NCI-H2196 treated with DMSO at 0.1 percent for 48 hours (cell line): ENCODE measurements around the gene HOXA4.
A peak's percentile ranks its signal among the peaks of the same experiment; 100 is the strongest.

ENCODE experiments used
- DNase-seq: peaks from one replicate; lab custom pipeline; 2025; ENCODE audit not compliant: unreplicated experiment; lab: John Stamatoyannopoulos, UW

The HOXA4 gene

DNA sequence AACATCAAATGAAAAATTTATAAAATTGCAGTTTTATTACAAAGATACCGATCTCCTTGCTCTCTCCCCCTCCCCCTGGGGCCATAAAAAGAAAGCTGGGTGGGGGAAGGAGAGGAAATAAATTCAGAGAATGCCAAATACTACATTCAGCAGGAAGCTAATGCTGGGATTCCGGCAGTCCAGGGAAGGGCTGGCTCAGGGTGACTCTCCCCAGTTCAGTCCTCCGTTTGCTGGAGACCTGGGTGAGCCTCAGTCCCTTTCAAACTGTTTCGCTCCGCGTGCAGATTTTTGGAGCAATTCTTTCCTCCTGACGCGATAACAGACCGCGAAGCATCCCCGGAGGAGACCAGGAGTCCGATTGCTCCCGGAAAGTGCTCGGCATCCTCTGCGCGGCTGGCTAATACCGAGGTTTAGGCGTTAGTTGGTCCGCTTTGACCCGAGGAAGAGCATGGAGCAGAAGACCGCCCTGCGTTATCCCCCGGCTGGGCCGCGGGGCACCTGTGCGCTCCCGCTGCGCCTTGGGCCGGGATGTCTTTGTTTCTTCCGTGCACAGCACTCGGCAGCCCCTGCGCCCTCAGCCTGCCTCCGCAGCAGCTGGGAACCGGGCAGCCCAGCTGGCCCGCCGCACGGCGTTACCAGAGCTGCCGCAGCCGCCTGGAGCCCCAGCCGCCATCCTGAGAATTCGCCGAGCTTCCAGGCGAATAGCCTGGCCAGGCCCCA is 24.2 kb downstream of the HOXA4 start:
- no peak for DNase-seq

DNA sequence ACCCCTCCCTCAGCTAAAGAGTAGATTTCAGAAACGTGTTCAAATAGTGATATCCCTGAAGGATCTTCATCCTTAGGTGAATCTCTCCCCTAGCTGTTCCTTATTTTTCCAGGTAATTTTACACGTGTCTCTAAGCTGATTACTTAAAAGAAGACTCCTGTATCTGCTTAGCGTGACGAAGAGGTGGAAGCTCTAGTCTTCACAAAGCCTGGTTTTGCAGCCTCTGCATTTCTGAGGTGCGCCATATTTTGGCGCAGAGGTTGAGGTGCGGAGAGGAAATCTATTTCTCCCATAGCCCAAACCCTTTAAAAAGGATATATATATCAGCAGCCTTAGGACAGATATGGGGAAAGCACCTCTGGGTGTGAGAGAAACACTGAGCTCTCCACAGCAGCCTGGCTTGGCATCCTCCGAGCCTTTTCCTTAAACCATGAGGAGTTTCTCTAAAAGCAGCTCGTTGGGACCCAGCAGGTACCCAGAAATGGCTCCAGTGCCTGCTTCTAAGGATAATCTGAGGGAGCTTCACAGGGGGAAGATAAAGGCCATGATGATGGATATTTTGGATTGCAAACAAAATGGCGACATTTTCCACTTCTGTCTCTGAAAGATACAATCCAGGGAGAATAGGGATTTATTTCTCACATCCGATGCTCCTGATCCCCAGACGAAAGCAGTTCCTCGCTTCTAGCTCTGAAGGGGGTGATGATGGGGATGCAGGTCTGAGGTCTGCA is 25.1 kb downstream of the HOXA4 start:
- no peak for DNase-seq

DNA sequence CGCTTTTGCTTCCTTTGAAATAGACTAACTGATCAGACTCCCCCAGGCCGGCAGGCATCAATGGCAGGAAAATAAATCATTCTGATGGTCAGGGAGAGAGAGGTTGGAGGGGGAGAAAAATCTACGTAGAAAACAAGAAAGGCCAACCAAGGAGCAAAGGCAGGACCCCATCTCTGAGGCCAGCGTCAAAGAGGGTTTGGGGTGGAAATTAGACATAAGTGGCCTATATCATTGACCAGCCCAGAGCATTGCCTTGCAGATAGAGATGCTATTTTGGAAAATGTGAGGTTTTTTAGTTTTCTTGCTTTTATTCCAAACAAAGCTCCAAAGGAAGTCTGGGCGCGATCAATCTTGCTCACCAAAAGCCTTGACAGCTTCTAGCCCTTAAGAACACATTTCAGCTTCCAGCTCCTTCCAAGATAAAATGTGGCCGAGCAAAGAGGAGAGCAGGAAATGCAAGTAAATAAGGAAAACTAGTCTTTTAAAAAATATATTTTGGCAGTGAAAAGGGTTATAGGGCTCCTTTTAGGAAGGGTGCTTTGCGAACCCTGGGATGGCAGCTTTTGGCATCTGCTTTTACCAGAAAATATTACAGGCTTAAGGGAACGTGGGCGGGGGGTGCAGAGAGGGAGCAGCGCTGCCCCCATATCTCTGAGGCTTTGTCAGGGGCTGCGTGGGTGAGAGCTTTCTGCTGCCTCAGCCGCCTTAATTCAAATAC is 26.1 kb downstream of the HOXA4 start:
- DNase-seq = no peak

DNA sequence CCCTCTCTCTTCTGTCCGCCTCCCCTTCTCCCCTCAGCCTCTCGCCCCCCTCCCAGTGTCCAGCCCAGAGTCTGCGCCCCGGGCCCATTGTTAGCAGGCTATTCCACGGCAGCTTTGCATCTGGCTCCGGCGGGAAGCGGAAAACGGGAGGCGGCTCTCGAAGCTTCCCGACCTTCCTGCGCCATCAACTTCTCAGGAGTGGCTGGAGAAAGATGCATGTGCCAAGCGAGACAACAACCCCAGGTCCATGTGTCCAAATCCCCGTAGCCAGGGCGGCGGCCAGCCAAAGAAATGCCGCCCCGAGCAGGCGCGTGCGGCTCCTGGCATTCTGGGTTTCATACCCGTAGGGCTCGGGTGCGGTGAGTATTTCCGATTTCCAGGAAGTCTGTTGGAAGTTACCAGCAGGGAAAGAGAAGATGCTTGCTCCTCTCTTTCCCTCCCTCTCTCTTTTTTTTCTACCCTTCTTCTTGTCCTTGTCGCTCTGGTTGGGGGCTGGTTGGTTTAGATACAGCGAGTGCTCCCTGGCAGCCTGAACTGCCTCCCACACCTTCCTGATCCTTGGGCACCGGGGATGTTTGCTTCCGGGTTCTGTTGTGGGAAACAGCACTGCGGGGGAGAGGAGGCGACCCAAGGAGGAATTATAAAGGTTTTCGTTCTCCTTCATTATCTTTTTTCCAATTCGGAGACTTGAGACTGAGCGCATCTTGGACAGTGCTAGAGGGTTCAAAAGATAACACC is 26.9 kb downstream of the HOXA4 start:
- DNase-seq = no peak

DNA sequence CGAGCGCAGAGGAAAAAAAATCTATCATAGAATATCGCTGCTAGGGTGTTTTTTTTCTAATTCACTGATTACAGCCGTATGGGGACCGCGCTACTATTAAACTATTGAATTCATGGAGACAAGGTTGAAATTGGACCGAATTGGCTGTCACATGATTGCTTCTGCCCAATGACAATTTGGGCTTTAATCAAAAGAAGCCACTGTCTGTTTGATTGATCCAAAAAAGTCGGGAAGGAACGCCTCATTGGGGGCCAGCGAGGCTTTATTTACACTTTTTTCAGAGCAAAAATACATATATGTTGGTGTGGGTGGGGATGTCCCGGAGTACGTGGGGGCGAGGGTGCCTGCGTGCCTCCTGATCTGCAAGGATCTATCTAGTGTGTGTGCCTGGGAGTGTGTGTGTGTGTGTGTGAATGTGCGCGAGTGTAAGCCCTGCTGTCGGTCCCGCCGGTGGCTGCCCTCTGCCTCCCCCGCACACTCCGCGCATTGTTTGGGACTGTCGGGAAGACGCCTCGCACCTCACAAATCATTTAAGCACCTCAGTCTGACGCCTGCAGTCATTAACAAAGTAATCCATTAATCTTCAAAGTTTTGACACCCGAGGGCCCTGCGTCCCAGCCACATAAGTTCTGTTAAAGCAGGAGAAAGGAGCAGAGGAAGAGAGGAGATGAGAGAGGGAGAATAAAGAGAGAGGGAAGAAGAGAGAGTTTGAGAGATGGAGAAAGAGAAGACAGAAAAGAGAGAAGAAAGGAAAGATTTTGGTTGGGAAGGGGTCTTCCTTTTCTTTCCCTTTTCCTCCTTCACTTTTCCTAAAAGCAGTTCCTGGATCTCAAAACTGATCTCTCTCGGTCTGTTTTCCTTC is 27.7 kb downstream of the HOXA4 start, which contains the start of gene HOXA2:
Gene HOXA2 (minus strand): TSS at position 103 of the 862 bp plus-strand sequence. CDS start 183 bp downstream, outside the sequence.
- no peak for DNase-seq

DNA sequence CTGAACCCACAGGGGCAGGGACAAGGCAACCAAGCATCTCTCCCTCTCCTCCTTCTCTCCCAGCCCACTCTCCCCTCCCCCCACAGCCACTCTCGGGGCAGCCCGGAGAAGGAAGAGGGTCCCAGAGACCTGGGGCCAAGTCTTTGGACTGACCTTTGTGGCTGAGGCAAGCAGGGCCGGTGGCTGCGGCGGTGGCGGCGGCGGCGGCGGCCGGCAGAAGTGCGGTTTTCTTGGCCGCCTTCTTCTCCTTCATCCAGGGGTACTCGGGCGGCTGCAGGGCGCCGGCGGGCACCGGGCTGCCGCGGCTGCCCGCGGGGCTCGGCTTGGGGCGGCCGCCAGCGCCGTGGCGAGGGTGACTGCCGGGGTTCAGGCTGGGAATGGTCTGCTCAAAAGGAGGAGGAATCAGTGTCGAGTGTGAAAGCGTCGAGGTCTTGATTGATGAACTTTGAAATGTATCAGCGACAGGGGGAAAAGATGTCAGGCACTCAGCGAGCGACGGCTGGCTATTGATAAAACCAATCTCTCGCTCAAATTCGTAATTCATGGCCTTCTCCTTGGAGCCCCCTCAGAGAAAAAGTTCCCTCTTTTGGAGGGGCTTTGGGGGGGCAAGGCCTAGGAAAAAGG is 28.5 kb downstream of the HOXA4 start:
- DNase-seq = no peak

DNA sequence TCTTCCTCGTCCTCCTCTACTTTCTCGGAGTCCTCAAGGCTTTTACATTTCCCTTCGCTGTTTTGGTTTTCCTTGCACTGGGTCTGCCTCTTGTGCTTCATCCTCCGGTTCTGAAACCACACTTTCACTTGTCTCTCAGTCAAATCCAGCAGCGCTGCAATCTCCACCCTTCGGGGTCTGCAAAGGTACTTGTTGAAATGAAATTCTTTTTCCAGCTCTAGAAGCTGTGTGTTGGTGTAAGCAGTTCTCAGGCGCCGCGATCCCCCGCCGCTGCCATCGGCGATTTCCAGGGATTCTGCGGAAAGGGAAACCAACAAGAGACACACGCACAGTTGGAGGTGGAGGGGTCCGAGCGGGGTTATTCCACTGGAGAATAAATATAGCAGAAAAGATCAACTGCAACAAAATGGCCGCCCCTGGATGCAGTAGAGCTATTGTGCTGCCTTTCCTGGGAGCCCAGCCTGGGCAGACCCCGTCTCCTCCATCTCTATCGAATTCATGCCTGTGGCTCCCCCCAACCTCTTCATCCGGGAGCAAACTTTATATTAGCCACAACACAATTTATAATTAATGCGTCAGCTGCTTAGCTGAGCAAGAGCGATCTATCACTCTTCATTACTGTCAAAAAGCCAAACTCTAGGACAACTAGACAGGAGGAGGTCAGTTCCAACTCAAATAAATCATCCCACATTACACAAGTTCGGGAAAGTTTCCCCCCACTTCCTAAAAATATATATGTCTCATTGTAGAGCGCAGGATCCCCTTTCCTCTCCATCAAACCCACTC is 29.2 kb downstream of the HOXA4 start:
- DNase-seq = no peak

DNA sequence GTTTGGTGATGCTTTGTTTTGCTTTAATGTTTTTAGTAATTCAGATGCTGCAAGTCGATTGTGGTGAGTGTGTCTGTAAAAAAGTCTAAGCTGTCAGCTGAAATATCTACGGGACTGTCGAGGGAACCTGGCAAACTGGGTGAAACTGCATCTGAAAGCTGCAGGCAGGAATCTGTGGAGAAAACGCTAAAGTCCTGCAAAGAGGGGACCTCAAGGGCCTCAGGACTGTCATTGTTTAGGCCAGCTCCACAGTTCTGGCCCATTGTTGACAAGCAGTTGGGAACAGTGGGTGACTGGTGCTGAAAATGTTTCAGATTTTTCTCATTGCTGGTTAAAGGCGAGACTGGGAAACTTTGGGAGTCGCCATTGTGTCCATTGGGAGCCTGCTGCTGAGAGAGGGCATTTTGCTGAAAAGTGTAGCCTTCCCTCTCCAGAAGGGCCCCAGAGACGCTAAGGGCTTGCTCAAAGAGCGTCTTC is 29.8 kb downstream of the HOXA4 start:
- DNase-seq = no peak

DNA sequence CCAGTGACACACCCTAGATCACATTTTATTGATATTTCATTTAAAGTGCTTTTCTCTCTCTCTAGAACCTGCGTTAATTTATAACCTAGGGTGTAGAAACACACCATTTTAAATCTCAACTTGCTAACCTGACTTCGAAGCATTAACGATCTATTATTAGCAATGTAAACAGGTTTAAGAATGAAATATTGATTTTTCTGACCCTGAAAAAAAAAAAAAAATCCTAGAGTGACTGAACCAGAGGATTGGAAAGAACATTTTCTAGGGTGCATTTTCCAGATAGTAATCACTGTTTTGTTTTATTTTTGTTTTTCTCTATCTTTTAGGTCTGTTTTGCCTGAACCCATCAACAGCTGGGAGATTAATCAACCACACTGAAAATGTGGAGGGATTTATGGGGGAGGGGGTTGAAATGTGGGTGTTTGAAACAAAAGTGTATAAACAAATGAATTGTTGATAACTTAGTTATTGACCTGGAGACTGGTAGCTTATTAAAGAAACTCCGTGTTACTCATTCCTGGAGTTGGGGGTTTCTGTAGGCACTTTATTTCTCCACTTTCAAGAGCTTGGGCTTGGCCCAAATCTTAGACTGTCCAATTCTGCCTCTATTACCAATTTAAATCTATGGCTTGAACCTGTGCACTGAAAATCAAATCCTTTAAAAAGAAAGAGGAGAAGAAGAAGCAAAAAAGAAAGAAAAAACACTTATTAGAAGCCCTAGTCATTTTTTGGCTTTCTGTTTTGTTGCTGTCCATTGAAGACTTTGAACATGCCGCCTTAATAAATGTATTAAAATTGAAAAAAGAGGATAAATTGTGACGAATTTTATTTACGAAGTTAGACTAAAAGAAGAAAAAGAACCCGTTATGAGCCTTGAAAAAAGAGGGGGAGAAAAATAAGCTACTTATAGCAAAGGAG is 30.8 kb downstream of the HOXA4 start:
- DNase-seq = no peak

DNA sequence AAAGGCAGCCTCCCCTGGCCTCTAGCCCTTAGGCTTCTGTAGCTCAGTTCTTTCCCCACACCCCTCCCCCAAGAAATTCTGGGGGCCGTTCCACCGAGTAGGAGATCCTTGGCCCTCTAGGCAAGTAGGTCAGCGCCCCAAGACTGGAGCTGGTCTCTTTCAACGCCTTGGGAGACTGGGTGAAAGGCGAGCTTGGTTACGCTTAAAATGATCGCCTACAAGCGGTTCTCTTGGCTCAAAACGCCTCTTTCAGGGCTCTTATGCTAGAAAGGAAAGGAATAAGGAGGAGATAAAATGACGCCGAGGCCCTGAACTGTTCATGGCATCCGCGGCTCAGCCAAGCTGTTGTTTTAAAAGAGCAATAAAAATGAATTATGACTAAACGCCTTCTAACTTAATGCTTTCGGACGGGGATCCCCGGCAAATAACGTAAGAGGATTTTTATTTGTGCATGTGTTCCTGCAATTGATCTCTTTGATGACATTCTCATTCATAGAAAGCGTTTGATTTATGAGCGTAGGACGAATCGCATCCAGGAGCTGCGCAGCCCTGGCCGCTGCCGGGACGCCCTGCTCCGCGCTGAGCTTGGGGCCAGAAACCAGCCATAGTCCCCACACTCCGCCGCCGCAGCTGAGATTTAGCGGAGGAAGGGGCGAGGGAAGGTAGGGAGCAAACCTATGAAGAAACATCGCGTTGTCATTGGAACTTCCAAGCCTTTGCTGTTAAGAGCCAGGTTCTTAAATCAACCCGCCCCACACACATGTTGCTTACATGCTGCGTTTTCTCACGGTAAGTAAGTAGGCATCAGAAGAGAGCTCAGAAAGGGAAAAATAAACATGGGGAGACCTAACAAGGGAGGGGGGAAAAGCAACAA is 31.7 kb downstream of the HOXA4 start:
- no peak for DNase-seq

DNA sequence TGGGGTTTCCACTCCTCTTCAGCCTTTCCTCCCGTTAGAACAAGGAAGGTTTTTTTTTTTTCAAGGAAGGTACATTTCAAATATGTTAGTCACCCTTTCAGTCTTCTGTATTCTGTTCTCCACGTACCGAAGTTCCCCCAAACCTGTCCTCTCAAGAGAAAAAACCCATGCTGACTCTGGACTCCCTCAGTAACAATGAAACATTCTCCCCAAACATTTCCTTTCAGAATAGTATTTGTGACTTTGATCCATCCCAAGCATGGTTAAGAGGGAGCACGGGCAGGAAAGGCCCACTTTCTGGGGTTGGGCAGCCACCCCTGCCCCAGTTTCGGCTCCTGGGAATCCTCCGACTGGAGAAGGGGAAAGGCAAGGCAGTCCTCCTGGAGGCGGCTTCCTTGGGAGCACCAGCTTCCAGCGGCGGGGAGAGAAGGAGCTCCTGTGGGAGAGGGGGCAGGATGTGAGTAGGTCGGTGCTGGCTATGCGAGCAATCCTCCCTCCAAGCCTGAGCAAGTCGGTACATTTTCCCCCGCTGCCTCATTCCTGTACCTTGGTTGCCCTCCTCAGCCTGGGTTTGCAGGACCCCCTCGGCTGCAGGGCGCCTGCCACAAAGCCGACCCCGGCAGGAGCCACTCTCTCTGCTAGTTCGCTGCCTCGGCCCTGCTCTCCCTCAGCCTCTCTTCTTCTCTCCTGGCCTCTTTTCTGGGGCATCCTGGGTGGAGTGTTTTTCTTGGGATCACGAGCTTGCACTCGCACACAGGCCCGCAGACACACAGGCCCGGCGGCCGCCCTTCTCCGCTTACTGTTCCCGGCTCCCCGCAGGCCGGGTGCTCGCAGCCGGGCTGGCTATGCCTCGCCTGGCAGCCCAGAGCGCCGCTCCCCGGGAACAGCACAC is 32.6 kb downstream of the HOXA4 start:
- DNase-seq = no peak

DNA sequence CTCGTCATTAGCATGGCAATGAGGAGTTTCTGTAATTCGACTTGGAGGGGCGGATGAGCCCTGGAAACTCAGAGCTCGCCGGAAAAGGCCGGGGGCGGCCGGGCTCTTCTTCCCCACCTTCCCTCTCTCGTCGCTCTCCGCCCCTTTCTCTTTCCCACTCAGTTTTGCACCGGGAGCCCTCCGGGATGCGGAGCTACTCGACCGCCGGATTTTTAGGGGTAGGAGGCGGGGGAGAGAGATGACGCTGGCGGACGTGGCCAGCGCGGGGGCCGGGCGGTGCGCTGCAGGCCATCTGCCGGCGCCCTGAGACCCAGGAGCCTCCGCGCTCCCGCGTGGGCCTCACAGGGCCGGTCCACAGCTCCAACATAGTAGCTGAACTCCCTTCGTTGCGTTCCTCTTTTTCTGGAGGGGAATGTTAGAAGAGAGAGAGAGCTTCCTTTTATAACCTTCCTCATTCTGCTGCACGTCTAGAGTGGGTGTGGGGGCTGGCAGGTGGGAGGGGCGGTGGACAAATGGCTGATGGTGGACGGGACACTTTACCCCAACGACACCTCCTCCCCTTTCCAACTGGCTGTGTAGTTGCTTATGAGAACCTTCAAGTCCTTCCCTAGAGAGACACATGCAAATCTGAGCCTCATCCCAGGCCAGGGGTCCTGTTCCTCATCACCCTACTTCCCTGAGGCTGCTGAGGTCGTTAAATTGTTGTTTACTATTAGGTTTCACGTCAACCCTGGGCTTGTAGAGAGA is 33.6 kb downstream of the HOXA4 start:
- DNase-seq = no peak

DNA sequence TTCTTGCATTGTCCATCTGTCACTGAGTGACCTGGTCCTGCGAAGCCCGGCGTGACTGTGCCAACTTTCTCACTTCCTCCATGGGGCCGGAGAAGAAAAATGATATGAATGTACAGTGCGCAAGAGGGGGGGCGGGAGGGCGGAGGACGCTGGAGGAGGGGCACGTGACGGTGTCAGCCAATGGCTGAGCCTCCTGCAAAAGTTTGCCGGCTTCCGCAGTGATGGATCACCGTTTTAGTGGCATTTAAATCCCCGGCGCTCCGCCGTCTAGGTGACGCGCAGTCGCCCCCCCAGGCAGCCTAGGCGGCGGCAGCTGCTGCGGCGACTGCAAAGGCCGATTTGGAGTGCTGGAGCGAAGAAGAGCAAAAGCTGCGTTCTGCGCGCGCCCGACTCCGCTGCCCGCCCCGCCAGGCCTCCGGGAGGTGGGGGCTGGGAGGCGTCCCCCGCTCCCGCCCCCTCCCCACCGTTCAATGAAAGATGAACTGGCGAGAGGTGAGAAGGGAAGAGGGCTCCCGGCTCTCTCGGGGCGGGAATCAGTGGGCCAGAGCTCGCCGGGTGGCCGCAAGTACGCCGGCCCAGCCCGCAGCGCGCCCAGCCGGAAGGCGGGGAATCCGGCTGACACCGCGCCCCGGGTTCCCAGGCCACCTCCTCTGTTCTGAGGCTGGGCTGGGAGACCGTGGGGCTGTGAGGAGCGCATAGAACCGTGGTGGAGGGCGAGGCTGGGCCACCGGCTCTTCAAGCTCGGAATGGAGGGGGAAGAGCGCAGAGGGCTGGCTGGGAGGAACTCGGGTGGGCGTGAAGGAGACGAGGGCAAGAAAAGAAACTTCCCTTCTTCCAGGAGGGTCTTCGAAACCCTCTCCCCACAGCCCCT is 34.4 kb downstream of the HOXA4 start, which contains the start of gene HOXA1:
Gene HOXA1 (minus strand): TSS at position 104 of the 871 bp plus-strand sequence. CDS start 88 bp downstream, at position 16.
- peak; percentile 88 for DNase-seq
